H1 (cell line): ENCODE measurements around the gene UVSSA.

Experiments used
- ATF2 ChIP-seq: IDR thresholded peaks from 2 replicates; pipeline ENCODE4 v1.6.1; 2012; ENCODE audit warnings: low read length, inconsistent platforms
- EP300 ChIP-seq, 2 experiments: IDR thresholded peaks; 1 replicate in 1 of 2; 2 replicates in 1 of 2; pipeline ENCODE4 v1.6.1; 2011 to 2012; ENCODE audit warnings: low read depth in 2 of 2, low read length in 2 of 2, mild to moderate bottlenecking in 2 of 2, borderline replicate concordance in 1 of 2, inconsistent platforms in 1 of 2, moderate library complexity in 1 of 2
- HDAC6 ChIP-seq: IDR thresholded peaks from one replicate; pipeline ENCODE4 v1.7.1; 2012; ENCODE audit warnings: low read depth, mild to moderate bottlenecking, inconsistent platforms, low read length, moderate library complexity
- RAD21 ChIP-seq, 2 experiments: IDR thresholded peaks in 1 of 2; conservative IDR thresholded peaks in 1 of 2; 2 replicates each; pipeline ENCODE4 v1.6.1; 2011; ENCODE audit warnings: low read depth in 2 of 2, low read length in 2 of 2, improper control_type of control experiment in 1 of 2, inconsistent platforms in 1 of 2, mild to moderate bottlenecking in 1 of 2, moderate library complexity in 1 of 2
- TF ChIP-seq, protein P1 (sequence below), 3 experiments: IDR thresholded peaks; 1 replicate in 2 of 3; 2 replicates in 1 of 3; pipeline versions ENCODE4 v1.5.1 to v1.6.1; 2011; ENCODE audit warnings: low read length in 3 of 3, mild to moderate bottlenecking in 3 of 3, inconsistent platforms in 2 of 3, low read depth in 1 of 3, moderate library complexity in 1 of 3; ENCODE audit not compliant: insufficient read depth in 1 of 3; ENCODE audit errors: control extremely low read depth in 1 of 3
- TF ChIP-seq, protein P2 (sequence below): IDR thresholded peaks from 2 replicates; pipeline ENCODE4 v1.6.1; 2011; ENCODE audit warnings: low read depth, mild to moderate bottlenecking, low read length; ENCODE audit not compliant: insufficient read depth

DNA sequence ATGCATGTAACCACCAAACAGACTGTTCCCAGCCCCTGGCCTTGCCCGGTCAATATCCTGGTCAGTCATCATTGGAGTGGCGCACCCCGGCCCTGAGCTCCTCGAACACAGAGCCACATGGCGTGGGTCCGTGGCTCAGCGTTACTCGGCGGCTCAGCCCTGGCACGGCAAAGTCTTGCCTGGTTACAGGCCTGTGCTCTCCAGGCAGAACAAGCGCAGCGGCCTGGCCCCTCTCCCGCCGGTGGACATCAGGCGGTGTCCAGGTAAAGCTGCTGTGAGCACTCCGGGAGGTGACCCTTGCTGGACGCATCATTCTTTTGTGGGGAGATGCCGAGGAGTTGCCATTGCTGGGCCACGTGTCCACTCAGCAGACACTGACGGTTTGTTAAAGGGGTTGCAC, 6.1 kb upstream of the UVSSA start:
- TF ChIP-seq RAD21 (IDR thresholded peaks at IDR 0.05 in 1 of 2, conservative IDR thresholded peaks at IDR 0.05 in 1 of 2; ENCODE audit: low read depth in 2 of 2, low read length in 2 of 2): no peak
- TF ChIP-seq, protein P1, sequence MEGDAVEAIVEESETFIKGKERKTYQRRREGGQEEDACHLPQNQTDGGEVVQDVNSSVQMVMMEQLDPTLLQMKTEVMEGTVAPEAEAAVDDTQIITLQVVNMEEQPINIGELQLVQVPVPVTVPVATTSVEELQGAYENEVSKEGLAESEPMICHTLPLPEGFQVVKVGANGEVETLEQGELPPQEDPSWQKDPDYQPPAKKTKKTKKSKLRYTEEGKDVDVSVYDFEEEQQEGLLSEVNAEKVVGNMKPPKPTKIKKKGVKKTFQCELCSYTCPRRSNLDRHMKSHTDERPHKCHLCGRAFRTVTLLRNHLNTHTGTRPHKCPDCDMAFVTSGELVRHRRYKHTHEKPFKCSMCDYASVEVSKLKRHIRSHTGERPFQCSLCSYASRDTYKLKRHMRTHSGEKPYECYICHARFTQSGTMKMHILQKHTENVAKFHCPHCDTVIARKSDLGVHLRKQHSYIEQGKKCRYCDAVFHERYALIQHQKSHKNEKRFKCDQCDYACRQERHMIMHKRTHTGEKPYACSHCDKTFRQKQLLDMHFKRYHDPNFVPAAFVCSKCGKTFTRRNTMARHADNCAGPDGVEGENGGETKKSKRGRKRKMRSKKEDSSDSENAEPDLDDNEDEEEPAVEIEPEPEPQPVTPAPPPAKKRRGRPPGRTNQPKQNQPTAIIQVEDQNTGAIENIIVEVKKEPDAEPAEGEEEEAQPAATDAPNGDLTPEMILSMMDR (IDR thresholded peaks at IDR 0.05; ENCODE audit: control extremely low read depth in 1 of 3, insufficient read depth in 1 of 3, low read depth in 1 of 3, low read length in 3 of 3): no peak
- TF ChIP-seq EP300 (IDR thresholded peaks at IDR 0.05; ENCODE audit: borderline replicate concordance in 1 of 2, low read depth in 2 of 2, low read length in 2 of 2): no peak
- TF ChIP-seq ATF2: no peak
- TF ChIP-seq, protein P2, sequence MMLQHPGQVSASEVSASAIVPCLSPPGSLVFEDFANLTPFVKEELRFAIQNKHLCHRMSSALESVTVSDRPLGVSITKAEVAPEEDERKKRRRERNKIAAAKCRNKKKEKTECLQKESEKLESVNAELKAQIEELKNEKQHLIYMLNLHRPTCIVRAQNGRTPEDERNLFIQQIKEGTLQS: no peak
- no peak for TF ChIP-seq HDAC6
